K562 (cell line): ENCODE results near the gene RPS6KA2. TPM values are rescaled to one million over a fixed set of nuclear protein-coding genes. Genes with fewer than 3 reads are reported as not detected.

ENCODE experiments used
- ATAC-seq: fragments of 200-7000 bp; cut with Tn5 transposase; 3 replicates; pipeline ENCODE4 v1.9.1; 2020; ENCODE audit warnings: moderate library complexity
- BruUV-seq: library from RNA; stranded (reverse); fragments of 400-500 nt; replicated peaks from 2 replicates; lab custom pipeline; 2021; lab: Mats Ljungman, UMichigan
- CTCF ChIA-PET: fragments of 300-600 bp; formaldehyde crosslinking; extraction: SDS; loops from one replicate; lab custom pipeline; 2021; ENCODE audit warnings: low intra/inter-chr PET ratio; lab: Yijun Ruan, JAX
- POLR2A ChIA-PET: fragments of 300-600, 350-650 bp; sonication (Branson Sonifier 250); formaldehyde crosslinking; extraction: SDS; loops from one replicate; lab custom pipeline; 2021; ENCODE audit warnings: antibody characterized with exemption, inconsistent platforms; lab: Yijun Ruan, JAX
- DNase-seq, 4 experiments: peaks; one replicate each; pipeline versions ENCODE4 v3.0.0 to v3.0.0-alpha.2; 2011 to 2018; ENCODE audit warnings: low spot score in 3 of 4, mixed read lengths in 3 of 4; ENCODE audit errors: extremely low read depth in 1 of 4
- FAIRE-seq: peaks from 2 replicates; lab custom pipeline; 2011; peaks lifted over from hg19 to GRCh38; lab: Jason Lieb, UNC
- H2AFZ ChIP-seq: 2 replicates; pipeline ENCODE4 v1.6.0; 2011; ENCODE audit warnings: low read depth, low read length, control low read depth, inconsistent platforms
- H3K27ac ChIP-seq: fragments of 200-600 bp; 3 replicates; pipeline ENCODE4 v1.8.0; 2011; ENCODE audit warnings: low read depth, mild to moderate bottlenecking, control low read depth, inconsistent platforms, low read length, moderate library complexity, mixed read lengths; ENCODE audit errors: extremely low read depth
- H3K27me3 ChIP-seq, 2 experiments: fragments of 300-600 bp in 1 of 2; 2 replicates in 1 of 2; 3 replicates in 1 of 2; pipeline versions ENCODE4 v1.6.0 to v1.8.0; 2011; ENCODE audit warnings: inconsistent platforms in 2 of 2, low read length in 2 of 2, mild to moderate bottlenecking in 1 of 2, mixed read lengths in 1 of 2, moderate library complexity in 1 of 2; ENCODE audit not compliant: control insufficient read depth in 2 of 2, insufficient read depth in 2 of 2
- H3K36me3 ChIP-seq: fragments of 300-600 bp; 3 replicates; pipeline ENCODE4 v1.8.0; 2011; ENCODE audit warnings: mild to moderate bottlenecking, low read length, inconsistent platforms; ENCODE audit not compliant: control insufficient read depth, insufficient read depth
- H3K4me1 ChIP-seq, 2 experiments: fragments of 200-600 bp in 1 of 2; replicated peaks in 1 of 2; 2 replicates in 1 of 2; 3 replicates in 1 of 2; pipeline versions ENCODE4 v1.5.1 to v1.8.0; 2011; ENCODE audit warnings: inconsistent platforms in 2 of 2, low read length in 2 of 2, mild to moderate bottlenecking in 1 of 2, mixed read lengths in 1 of 2, moderate library complexity in 1 of 2; ENCODE audit not compliant: control insufficient read depth in 2 of 2, insufficient read depth in 2 of 2
- H3K4me2 ChIP-seq: 2 replicates; pipeline ENCODE4 v1.6.1; 2011; ENCODE audit warnings: low read length, control low read depth, inconsistent platforms, mixed read lengths; ENCODE audit not compliant: insufficient read depth
- H3K4me3 ChIP-seq: fragments of 200-600 bp; sonication (generic), shearing (Covaris generic); 2 replicates; pipeline ENCODE4 v1.5.1; 2016; ENCODE audit warnings: control low read depth, inconsistent platforms
- H3K79me2 ChIP-seq: fragments of 200-600 bp; 3 replicates; pipeline ENCODE4 v1.8.0; 2011; ENCODE audit warnings: low read length, inconsistent platforms; ENCODE audit not compliant: control insufficient read depth, insufficient read depth
- H3K9ac ChIP-seq, 2 experiments: 2 replicates each; pipeline versions ENCODE4 v1.6.0 to v1.6.1; 2011; ENCODE audit warnings: low read depth in 2 of 2, low read length in 2 of 2, control low read depth in 1 of 2, inconsistent platforms in 1 of 2, mild to moderate bottlenecking in 1 of 2, mixed read lengths in 1 of 2; ENCODE audit not compliant: insufficient read depth in 1 of 2
- H3K9me1 ChIP-seq: one replicate; pipeline ENCODE4 v1.6.0; 2011; ENCODE audit warnings: inconsistent platforms, mild to moderate bottlenecking, low read length, moderate library complexity; ENCODE audit not compliant: control insufficient read depth, insufficient read depth
- H3K9me3 ChIP-seq: replicated peaks from 2 replicates; pipeline ENCODE4 v1.5.1; 2011; ENCODE audit warnings: low read depth, low read length, inconsistent platforms; ENCODE audit not compliant: control insufficient read depth, insufficient read depth
- H4K20me1 ChIP-seq: replicated peaks from 2 replicates; pipeline ENCODE4 v1.6.1; 2011; ENCODE audit warnings: low read length, inconsistent platforms, mixed read lengths; ENCODE audit not compliant: control insufficient read depth, insufficient read depth
- CBX3 ChIP-seq, 2 experiments: IDR thresholded peaks; 1 replicate in 1 of 2; 2 replicates in 1 of 2; pipeline ENCODE4 v1.6.1; 2012; ENCODE audit warnings: inconsistent platforms in 2 of 2, low read length in 2 of 2, borderline replicate concordance in 1 of 2, control low read depth in 1 of 2
- EWSR1 ChIP-seq: fragments of 450-650 bp; IDR thresholded peaks from 2 replicates; pipeline ENCODE4 v1.6.1; 2018; ENCODE audit warnings: borderline replicate concordance, mild to moderate bottlenecking, low read depth, moderate library complexity; ENCODE audit not compliant: partially characterized antibody
- HCFC1 ChIP-seq: IDR thresholded peaks from 2 replicates; pipeline ENCODE4 v1.6.1; 2012; ENCODE audit warnings: low read depth, low read length, improper control_type of control experiment
- HMGN3 ChIP-seq: IDR thresholded peaks from 2 replicates; pipeline ENCODE4 v1.6.1; 2011; ENCODE audit warnings: borderline replicate concordance, low read depth, mild to moderate bottlenecking, mixed read lengths, low read length; ENCODE audit not compliant: insufficient read length; ENCODE audit errors: extremely low read depth
- IFI16 ChIP-seq: fragments of 250-450 bp; sonication (Bioruptor Pico); IDR thresholded peaks from 2 replicates; pipeline ENCODE4 v2.1.2; 2022; ENCODE audit warnings: mild to moderate bottlenecking, inconsistent platforms
- MECOM ChIP-seq: fragments of 250-450 bp; sonication (Bioruptor Pico); IDR thresholded peaks from 2 replicates; pipeline ENCODE4 v1.8.0; 2022; ENCODE audit warnings: inconsistent platforms
- NEUROD1 ChIP-seq: fragments of 150-350 bp; IDR thresholded peaks from 2 replicates; pipeline ENCODE4 v1.6.1; 2014; ENCODE audit warnings: borderline replicate concordance, low read length, low read depth; ENCODE audit not compliant: partially characterized antibody
- PTRF ChIP-seq: fragments of 450-650 bp; IDR thresholded peaks from 2 replicates; pipeline ENCODE4 v1.6.1; 2016; ENCODE audit warnings: mild to moderate bottlenecking, missing genetic modification characterization, missing compliant biosample characterization
- RB1 ChIP-seq: fragments of 450-650 bp; IDR thresholded peaks from 2 replicates; pipeline ENCODE4 v1.6.1; 2017; ENCODE audit warnings: low read depth, mild to moderate bottlenecking
- SAP30 ChIP-seq: fragments of 200-600 bp; sonication (generic); IDR thresholded peaks from 2 replicates; pipeline ENCODE4 v1.6.1; 2012; ENCODE audit warnings: borderline replicate concordance, low read depth, mild to moderate bottlenecking, moderate library complexity, low read length, control low read depth, inconsistent platforms; ENCODE audit not compliant: insufficient read depth, poor library complexity, severe bottlenecking
- SRSF3 ChIP-seq: fragments of 200-400 bp; formaldehyde crosslinking; IDR thresholded peaks from 2 replicates; pipeline ENCODE4 v1.6.1; 2016; ENCODE audit warnings: mild to moderate bottlenecking, low read length, moderate library complexity; ENCODE audit not compliant: insufficient read depth
- TEAD1 ChIP-seq, 2 experiments: fragments of 450-650 bp in 1 of 2; sonication (generic) in 1 of 2; formaldehyde crosslinking; IDR thresholded peaks; 2 replicates each; pipeline versions ENCODE4 v1.4.0 to v1.8.0; 2020 to 2022; ENCODE audit warnings: mild to moderate bottlenecking in 2 of 2, missing genetic modification reagents in 1 of 2
- ZNF316 ChIP-seq: fragments of 450-650 bp; IDR thresholded peaks from 2 replicates; pipeline ENCODE4 v1.6.1; 2016
- WGBS: fragments of 100-300 bp; shearing (Covaris generic); methylation state at CpG from one replicate; pipeline ENCODE4 v1.1.6; 2016; ENCODE audit warnings: low coverage, mixed read lengths; ENCODE audit not compliant: insufficient coverage; ENCODE audit errors: missing lambda C conversion rate; 5-methylcytosine and 5-hydroxymethylcytosine counted together
- in situ Hi-C: fragments of 300-500 bp; cut with MboI; formaldehyde crosslinking; loops from 4 replicates; pipeline ENCODE4 v1.15.0; 2018; ENCODE audit warnings: inconsistent platforms, mixed read lengths
- intact Hi-C: fragments of 100-400 bp; cut with micrococcal nuclease; formaldehyde crosslinking; loops from 2 replicates; pipeline ENCODE4 v1.14.2; 2022
- polyA plus RNA-seq, 8 experiments: library from polyadenylated mRNA; depleted of rRNA in 4 of 8; stranded (reverse) in 5 of 8; unstranded in 3 of 8; fragments of >200 nt; fragmentation: Nextera tagmentation in 2 of 8; fragmentation: Illumina TruSeq in 1 of 8; extraction: Ambion mirVana in 2 of 8; extraction: Trizol in 1 of 8; gene quantifications; 2 replicates each; pipeline versions ENCODE4 v1.2.1 to v1.2.3, GENCODE V29; 2011 to 2014; ENCODE audit warnings: inconsistent platforms in 1 of 8, missing spikeins in 1 of 8
- total RNA-seq, 7 experiments: library from RNA; depleted of rRNA in 6 of 7; stranded (reverse); fragments of >200 nt in 6 of 7; fragmentation: Illumina TruSeq in 2 of 7; extraction: Trizol in 2 of 7; gene quantifications; 2 replicates each; pipeline versions ENCODE4 v1.2.1 to v1.2.3, GENCODE V29; 2011 to 2021; ENCODE audit warnings: low replicate concordance in 1 of 7
- TF ChIP-seq, protein P1 (sequence below), 2 experiments: IDR thresholded peaks; 2 replicates each; pipeline ENCODE4 v1.6.1; 2012; ENCODE audit warnings: improper control_type of control experiment in 2 of 2, low read depth in 2 of 2, low read length in 2 of 2, borderline replicate concordance in 1 of 2
- TF ChIP-seq, protein P2 (sequence below): fragments of 450-650 bp; formaldehyde crosslinking; IDR thresholded peaks from 2 replicates; pipeline ENCODE4 v1.4.0; 2022; ENCODE audit warnings: missing genetic modification characterization
- TF ChIP-seq, protein P3 (sequence below): fragments of 450-650 bp; formaldehyde crosslinking; IDR thresholded peaks from 2 replicates; pipeline ENCODE4 v1.4.0; 2022; ENCODE audit warnings: mild to moderate bottlenecking, moderate library complexity

Gene RPS6KA2
- total and polyA plus RNA-seq, 9 of the 15 experiments (the other 6 are each of a cell fraction or from before 2014, with no cell fraction given): 0.29 to 1.00 (median 0.53) TPM

DNA sequence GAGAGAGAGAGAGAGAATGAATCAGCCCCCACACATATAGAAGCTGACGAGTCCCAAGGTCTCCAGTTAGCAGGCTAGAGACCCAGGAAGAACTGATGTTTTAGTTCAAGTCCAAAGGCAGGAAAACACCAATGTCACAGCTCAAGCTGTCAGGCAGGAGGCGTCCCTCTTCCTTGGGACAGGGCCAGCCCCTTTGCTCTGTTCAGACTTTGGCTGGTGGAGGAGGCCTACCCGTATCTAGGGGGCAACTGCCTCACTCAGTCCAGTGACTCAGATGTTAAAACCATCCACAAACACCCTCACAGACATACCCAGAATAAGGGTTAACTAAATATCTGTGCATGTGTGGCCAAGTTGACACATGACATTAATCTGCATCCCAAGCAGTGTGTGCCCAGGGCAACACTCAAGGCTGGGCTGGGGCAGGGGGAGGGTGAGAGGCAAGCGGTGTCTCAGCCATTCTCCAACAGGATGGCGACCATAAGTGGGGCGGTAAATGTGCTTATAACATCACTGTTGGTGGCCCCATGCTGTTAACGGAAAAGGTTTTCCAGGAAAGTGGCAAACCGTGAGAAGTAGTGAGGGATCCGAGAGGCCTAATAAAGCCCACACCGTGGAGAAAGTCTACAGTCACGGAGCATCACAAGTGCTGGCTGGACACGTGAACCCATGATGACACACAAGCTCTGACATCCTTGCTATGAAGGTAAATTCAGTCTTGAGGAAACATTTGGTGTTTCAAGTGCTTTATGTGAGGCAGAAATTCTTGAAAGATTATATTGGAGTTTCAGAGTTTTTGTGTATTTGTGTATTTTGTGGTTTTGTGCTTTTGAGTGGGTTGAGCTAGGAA is 68.7 kb downstream of the RPS6KA2 start:
- BruUV-seq: no TSS peak
- no peaks in the 10 kb centered on the region for H3K9me3 ChIP-seq
- no peak overlapping the region for H3K27ac ChIP-seq
- WGBS: 1% methylated on average over 12 of the region's 12 CpGs
- peaks cover 0 to 3% of the 10 kb centered on the region in 2 experiments; a peak in 1 of 5 replicates for H3K4me1 ChIP-seq
- H3K9ac ChIP-seq: no peak overlapping the region
- ATAC-seq (no peak), DNase-seq (no peak), FAIRE-seq (no peak)
- intact Hi-C loops (no loop called here), in situ Hi-C loops (no loop called here)
- peaks cover 42 to 68% of the 10 kb centered on the region in 2 experiments for H3K27me3 ChIP-seq
- no peak overlapping the region for H3K4me3 ChIP-seq
- no peaks in the 10 kb centered on the region for H3K9me1 ChIP-seq
- no peaks in the 10 kb centered on the region for H3K79me2 ChIP-seq
- no peak overlapping the region for H2AFZ ChIP-seq
- H4K20me1 ChIP-seq: no peaks in the 10 kb centered on the region; the same call in 1 of the 2 replicates
- H3K4me2 ChIP-seq: no peak overlapping the region
- H3K36me3 ChIP-seq: no peaks in the 10 kb centered on the region
- ChIA-PET CTCF (no interaction called here), POLR2A (no interaction called here)
- TF ChIP-seq ZNF316: no peak
- no peak for TF ChIP-seq PTRF (tag)
- TF ChIP-seq EWSR1: no peak
- TF ChIP-seq SRSF3: no peak
- TF ChIP-seq MECOM (CRISPR knock-in tag): no peak
- TF ChIP-seq HMGN3: no peak
- TF ChIP-seq NEUROD1: no peak
- TF ChIP-seq, protein P1, sequence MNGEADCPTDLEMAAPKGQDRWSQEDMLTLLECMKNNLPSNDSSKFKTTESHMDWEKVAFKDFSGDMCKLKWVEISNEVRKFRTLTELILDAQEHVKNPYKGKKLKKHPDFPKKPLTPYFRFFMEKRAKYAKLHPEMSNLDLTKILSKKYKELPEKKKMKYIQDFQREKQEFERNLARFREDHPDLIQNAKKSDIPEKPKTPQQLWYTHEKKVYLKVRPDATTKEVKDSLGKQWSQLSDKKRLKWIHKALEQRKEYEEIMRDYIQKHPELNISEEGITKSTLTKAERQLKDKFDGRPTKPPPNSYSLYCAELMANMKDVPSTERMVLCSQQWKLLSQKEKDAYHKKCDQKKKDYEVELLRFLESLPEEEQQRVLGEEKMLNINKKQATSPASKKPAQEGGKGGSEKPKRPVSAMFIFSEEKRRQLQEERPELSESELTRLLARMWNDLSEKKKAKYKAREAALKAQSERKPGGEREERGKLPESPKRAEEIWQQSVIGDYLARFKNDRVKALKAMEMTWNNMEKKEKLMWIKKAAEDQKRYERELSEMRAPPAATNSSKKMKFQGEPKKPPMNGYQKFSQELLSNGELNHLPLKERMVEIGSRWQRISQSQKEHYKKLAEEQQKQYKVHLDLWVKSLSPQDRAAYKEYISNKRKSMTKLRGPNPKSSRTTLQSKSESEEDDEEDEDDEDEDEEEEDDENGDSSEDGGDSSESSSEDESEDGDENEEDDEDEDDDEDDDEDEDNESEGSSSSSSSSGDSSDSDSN (IDR thresholded peaks at IDR 0.05; ENCODE audit: borderline replicate concordance in 1 of 2, low read depth in 2 of 2, low read length in 2 of 2): no peak
- no peak for TF ChIP-seq SAP30
- TF ChIP-seq, protein P2, sequence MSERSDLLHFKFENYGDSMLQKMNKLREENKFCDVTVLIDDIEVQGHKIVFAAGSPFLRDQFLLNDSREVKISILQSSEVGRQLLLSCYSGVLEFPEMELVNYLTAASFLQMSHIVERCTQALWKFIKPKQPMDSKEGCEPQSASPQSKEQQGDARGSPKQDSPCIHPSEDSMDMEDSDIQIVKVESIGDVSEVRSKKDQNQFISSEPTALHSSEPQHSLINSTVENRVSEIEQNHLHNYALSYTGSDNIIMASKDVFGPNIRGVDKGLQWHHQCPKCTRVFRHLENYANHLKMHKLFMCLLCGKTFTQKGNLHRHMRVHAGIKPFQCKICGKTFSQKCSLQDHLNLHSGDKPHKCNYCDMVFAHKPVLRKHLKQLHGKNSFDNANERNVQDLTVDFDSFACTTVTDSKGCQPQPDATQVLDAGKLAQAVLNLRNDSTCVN: no peak
- TF ChIP-seq, protein P3, sequence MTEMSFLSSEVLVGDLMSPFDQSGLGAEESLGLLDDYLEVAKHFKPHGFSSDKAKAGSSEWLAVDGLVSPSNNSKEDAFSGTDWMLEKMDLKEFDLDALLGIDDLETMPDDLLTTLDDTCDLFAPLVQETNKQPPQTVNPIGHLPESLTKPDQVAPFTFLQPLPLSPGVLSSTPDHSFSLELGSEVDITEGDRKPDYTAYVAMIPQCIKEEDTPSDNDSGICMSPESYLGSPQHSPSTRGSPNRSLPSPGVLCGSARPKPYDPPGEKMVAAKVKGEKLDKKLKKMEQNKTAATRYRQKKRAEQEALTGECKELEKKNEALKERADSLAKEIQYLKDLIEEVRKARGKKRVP: no peak
- TF ChIP-seq IFI16: no peak
- TF ChIP-seq RB1: no peak
- TF ChIP-seq TEAD1 (CRISPR knock-in tag; IDR thresholded peaks at IDR 0.05): no peak
- TF ChIP-seq CBX3 (IDR thresholded peaks at IDR 0.05; ENCODE audit: borderline replicate concordance in 1 of 2, low read length in 2 of 2): no peak
- no peak for TF ChIP-seq HCFC1
